Endothelial cell of umbilical vein (primary cell): ENCODE data around the gene MOG. TPM values are rescaled to one million over a fixed set of nuclear protein-coding genes. Genes with fewer than 3 reads are reported as not detected.

Experiments used
- BruUV-seq: library from RNA; stranded (reverse); fragments of 400-500 nt; replicated peaks from 2 replicates; lab custom pipeline; 2021; lab: Mats Ljungman, UMichigan
- CTCF ChIA-PET: fragments of 300-600, 350-600 bp; sonication (Branson Sonifier 250); formaldehyde crosslinking; loops from one replicate; lab custom pipeline; 2021; ENCODE audit warnings: antibody characterized with exemption, inconsistent platforms; lab: Charles Lee
- POLR2A ChIA-PET: fragments of 300-600, 350-600 bp; sonication (Branson Sonifier 250); formaldehyde crosslinking; loops from one replicate; lab custom pipeline; 2021; ENCODE audit warnings: antibody characterized with exemption, inconsistent platforms; lab: Charles Lee
- DNase-seq: peaks from one replicate; pipeline ENCODE4 v3.0.0-alpha.2; 2011; ENCODE audit warnings: low read depth, low spot score
- FAIRE-seq: peaks from 2 replicates; lab custom pipeline; 2011; peaks lifted over from hg19 to GRCh38; lab: Jason Lieb, UNC
- H2AFZ ChIP-seq: 2 replicates; pipeline ENCODE4 v1.6.0; 2012; ENCODE audit warnings: low read depth, low read length, control low read depth, inconsistent platforms
- H3K27ac ChIP-seq: 2 replicates; pipeline ENCODE4 v1.5.1; 2011; ENCODE audit warnings: low read depth, mild to moderate bottlenecking, control low read depth, low read length, moderate library complexity; ENCODE audit not compliant: insufficient read depth
- H3K27me3 ChIP-seq, 2 experiments: 2 replicates each; pipeline versions ENCODE4 v1.6.0 to v1.6.1; 2011; ENCODE audit warnings: low read length in 2 of 2, mixed read lengths in 1 of 2; ENCODE audit not compliant: control insufficient read depth in 2 of 2, insufficient read depth in 2 of 2
- H3K36me3 ChIP-seq, 2 experiments: 2 replicates in 1 of 2; 3 replicates in 1 of 2; pipeline ENCODE4 v1.5.1; 2011; ENCODE audit warnings: low read length in 2 of 2, mild to moderate bottlenecking in 1 of 2, moderate library complexity in 1 of 2; ENCODE audit not compliant: control insufficient read depth in 2 of 2, insufficient read depth in 2 of 2; ENCODE audit errors: extremely low read depth in 1 of 2
- H3K4me1 ChIP-seq: 3 replicates; pipeline ENCODE4 v1.5.1; 2011; ENCODE audit warnings: mild to moderate bottlenecking, low read length; ENCODE audit not compliant: control insufficient read depth, insufficient read depth; ENCODE audit errors: extremely low read depth
- H3K4me2 ChIP-seq: 2 replicates; pipeline ENCODE4 v1.6.1; 2011; ENCODE audit warnings: low read length, control low read depth, mixed read lengths; ENCODE audit not compliant: insufficient read depth
- H3K4me3 ChIP-seq, 3 experiments: fragments of 200-600 bp in 1 of 3; sonication (generic), shearing (Covaris generic) in 1 of 3; replicated peaks in 1 of 3; 2 replicates each; pipeline ENCODE4 v1.5.1; 2011 to 2016; ENCODE audit warnings: control low read depth in 3 of 3, low read length in 3 of 3, mild to moderate bottlenecking in 2 of 3, inconsistent platforms in 1 of 3, low read depth in 1 of 3, moderate library complexity in 1 of 3; ENCODE audit not compliant: insufficient read depth in 1 of 3
- H3K79me2 ChIP-seq: 2 replicates; pipeline ENCODE4 v1.6.0; 2012; ENCODE audit warnings: low read length, inconsistent platforms; ENCODE audit not compliant: control insufficient read depth, insufficient read depth
- H3K9ac ChIP-seq: replicated peaks from 2 replicates; pipeline ENCODE3; 2011; ENCODE audit warnings: low read length, control low read depth; ENCODE audit not compliant: insufficient read depth; ENCODE audit errors: extremely low read depth
- H3K9me1 ChIP-seq: replicated peaks from 3 replicates; pipeline ENCODE4 v1.6.0; 2011; ENCODE audit warnings: mild to moderate bottlenecking, low read length; ENCODE audit not compliant: control insufficient read depth, insufficient read depth; ENCODE audit errors: extremely low read depth
- H3K9me3 ChIP-seq: replicated peaks from 2 replicates; pipeline ENCODE4 v1.5.1; 2012; ENCODE audit warnings: low read length, inconsistent platforms; ENCODE audit not compliant: control insufficient read depth, insufficient read depth
- H4K20me1 ChIP-seq: replicated peaks from 2 replicates; pipeline ENCODE3; 2011; ENCODE audit warnings: mild to moderate bottlenecking, low read length; ENCODE audit not compliant: control insufficient read depth, insufficient read depth; ENCODE audit errors: extremely low read depth
- CTCF ChIP-seq, 2 donors: IDR thresholded peaks; 1 replicate in 1 of 2; 2 replicates in 1 of 2; pipeline ENCODE4 v1.5.1; 2011; ENCODE audit warnings: low read length in 2 of 2, mild to moderate bottlenecking in 2 of 2, moderate library complexity in 2 of 2, control low read depth in 1 of 2, inconsistent platforms in 1 of 2, low read depth in 1 of 2; ENCODE audit not compliant: insufficient read depth in 1 of 2; ENCODE audit errors: extremely low read depth in 1 of 2
- EZH2 ChIP-seq: IDR thresholded peaks from 2 replicates; pipeline ENCODE4 v1.6.1; 2012; ENCODE audit warnings: borderline replicate concordance, low read depth, mild to moderate bottlenecking, moderate library complexity, low read length, inconsistent platforms; ENCODE audit not compliant: severe bottlenecking
- FOS ChIP-seq: IDR thresholded peaks from 2 replicates; pipeline ENCODE4 v1.6.1; 2011; ENCODE audit warnings: mild to moderate bottlenecking, low read length, moderate library complexity, borderline replicate concordance; ENCODE audit not compliant: insufficient read depth
- GATA2 ChIP-seq: IDR thresholded peaks from 2 replicates; pipeline ENCODE4 v1.7.0; 2011; ENCODE audit warnings: low read depth, mild to moderate bottlenecking, moderate library complexity, mixed read lengths, low read length; ENCODE audit not compliant: insufficient read length, insufficient read depth
- JUN ChIP-seq: IDR thresholded peaks from 2 replicates; pipeline ENCODE4 v1.6.1; 2011; ENCODE audit warnings: borderline replicate concordance, low read depth; ENCODE audit not compliant: insufficient read length, insufficient read depth
- MAX ChIP-seq: IDR thresholded peaks from 2 replicates; pipeline ENCODE4 v1.6.1; 2011; ENCODE audit not compliant: insufficient read depth, insufficient read length
- MYC ChIP-seq: IDR thresholded peaks from one replicate; pipeline ENCODE4 v1.6.1; 2011; ENCODE audit warnings: mild to moderate bottlenecking, low read depth, low read length
- POLR2A ChIP-seq: IDR thresholded peaks from 2 replicates; pipeline ENCODE4 v1.6.1; 2012; ENCODE audit warnings: low read depth, mild to moderate bottlenecking, control low read depth, low read length
- POLR2AphosphoS5 ChIP-seq: IDR thresholded peaks from 2 replicates; pipeline ENCODE4 v1.6.1; 2012; ENCODE audit warnings: low read depth, mild to moderate bottlenecking, control low read depth, low read length, moderate library complexity; ENCODE audit not compliant: insufficient read depth
- dilution Hi-C: fragments of 300-500 bp; cut with MboI; formaldehyde crosslinking; loops from one replicate; pipeline ENCODE4 v1.15.0; 2019; ENCODE audit warnings: low sequenced_read_pairs; ENCODE audit not compliant: extremely low pct_ligation_motif_present
- intact Hi-C: fragments of 100-400 bp; cut with micrococcal nuclease; formaldehyde crosslinking; loops from one replicate; pipeline ENCODE4 v1.10.0; 2022
- polyA plus RNA-seq, 4 experiments: library from polyadenylated mRNA; depleted of rRNA in 3 of 4; stranded (reverse) in 3 of 4; unstranded in 1 of 4; fragments of >200 nt; gene quantifications; 2 replicates each; pipeline versions ENCODE4 v1.2.1 to v1.2.3, GENCODE V29; 2011 to 2012; ENCODE audit warnings: missing spikeins in 1 of 4
- total RNA-seq: library from RNA; stranded (reverse); gene quantifications from 2 replicates; pipeline ENCODE4 v1.2.3, GENCODE V29; 2021

Gene MOG
- total and polyA plus RNA-seq, 2 donors (not counting 3 experiments of a cell fraction or from before 2014, with no cell fraction given), result not detected

DNA sequence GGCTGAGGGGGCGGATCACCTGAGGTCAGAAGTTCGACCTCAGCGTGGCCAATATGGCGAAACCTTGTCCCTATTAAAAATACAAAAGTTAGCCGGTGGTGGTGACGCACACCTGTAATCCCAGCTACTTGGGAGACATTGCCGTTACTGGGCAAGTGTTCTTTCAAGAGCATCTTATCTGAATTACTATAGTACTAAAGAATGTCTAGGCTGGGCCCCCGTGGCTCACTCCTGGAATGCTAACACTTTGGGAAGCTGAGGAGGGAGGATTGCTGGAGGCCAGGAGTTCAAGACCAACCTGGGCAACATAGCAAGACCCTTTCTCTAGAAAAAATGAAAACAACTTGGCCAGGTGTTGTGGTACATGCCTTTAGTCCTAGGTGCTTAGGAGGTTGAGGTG is 24.9 kb downstream of the MOG start:
- Histone ChIP-seq H3K4me2 (no peak overlapping the region), H3K9ac (no peak overlapping the region), H3K79me2 (no peaks in the 10 kb centered on the region), H3K9me3 (no peaks in the 10 kb centered on the region), H3K4me1 (no peaks in the 10 kb centered on the region), H2AFZ (no peak overlapping the region), H4K20me1 (no peaks in the 10 kb centered on the region), H3K27me3 (peaks cover 0 to 8% of the 10 kb centered on the region in 2 experiments), H3K9me1 (no peaks in the 10 kb centered on the region), H3K27ac (no peak overlapping the region), H3K36me3 (no peaks in the 10 kb centered on the region), H3K4me3 (no peak overlapping the region)
- CTCF ChIA-PET, result interaction anchor here (5.0 kb wide), 1 partner anchor 28 kb away, joined by 19 read pairs; no protein-coding TSS in a partner anchor
- dilution Hi-C loops (no loop called here), intact Hi-C loops (no loop called here)
- DNase-seq, result no peak
- FAIRE-seq, result no peak
- POLR2A ChIA-PET, result no interaction called here
- TF ChIP-seq MYC, result no peak
- TF ChIP-seq FOS, result no peak
- no peak for TF ChIP-seq POLR2A
- no peak for TF ChIP-seq MAX
- TF ChIP-seq GATA2, result no peak
- no peak for TF ChIP-seq JUN
- BruUV-seq, result no TSS peak

GRCh38 chr6:29685718-29686326 is 28.9 kb downstream of the MOG start:
- no peaks in the 10 kb centered on the region for H3K36me3 ChIP-seq
- DNase-seq (no peak), FAIRE-seq (no peak)
- TF ChIP-seq GATA2 (no peak), JUN (no peak), POLR2AphosphoS5 (no peak), FOS (no peak), EZH2 (no peak), POLR2A (no peak), CTCF (IDR thresholded peaks at IDR 0.05; ENCODE audit: extremely low read depth in 1 of 2, insufficient read depth in 1 of 2, low read depth in 1 of 2, low read length in 2 of 2) (no peak), MAX (no peak), MYC (no peak)
- no peaks in the 10 kb centered on the region for H3K79me2 ChIP-seq
- dilution Hi-C loops (no loop called here), intact Hi-C loops (no loop called here)
- H3K9me3 ChIP-seq, result no peaks in the 10 kb centered on the region
- POLR2A ChIA-PET, result no interaction called here
- no peaks in the 10 kb centered on the region for H3K4me1 ChIP-seq
- H2AFZ ChIP-seq, result no peak overlapping the region
- no peak overlapping the region for H3K4me2 ChIP-seq
- BruUV-seq, result no TSS peak
- H4K20me1 ChIP-seq, result no peaks in the 10 kb centered on the region
- no peak overlapping the region for H3K27ac ChIP-seq
- H3K9me1 ChIP-seq, result no peaks in the 10 kb centered on the region
- CTCF ChIA-PET, result interaction anchor here (1.9 to 5.0 kb wide), 2 partner anchors 10 to 32 kb away, joined by 7 to 19 read pairs; no protein-coding TSS in a partner anchor
- no peak overlapping the region for H3K9ac ChIP-seq
- H3K27me3 ChIP-seq, result peaks cover 0 to 8% of the 10 kb centered on the region in 2 experiments
- no peak overlapping the region for H3K4me3 ChIP-seq
